ENCODE results near the gene LGR6. TPM values are rescaled to one million over a fixed set of nuclear protein-coding genes. Genes with fewer than 3 reads are reported as not detected.

LGR6 gene
- total and polyA plus RNA-seq, 2 experiments from 2014 or later: 0.66 to 0.89 TPM

GRCh38 chr1:202159534-202160371 is 33.8 kb upstream of the LGR6 start:
- no peaks in the 10 kb centered on the region for H3K9me2 ChIP-seq (ENCODE audit: insufficient read depth)
- Mint-ChIP-seq H3K4me1 (peaks cover 46% of the 10 kb centered on the region), H3K27me3 (ENCODE audit: insufficient read depth, low read depth, poor library complexity) (peaks cover 16% of the 10 kb centered on the region), H3K9me3 (peaks cover 3% of the 10 kb centered on the region; the same call in 1 of the 3 replicates), H3K36me3 (ENCODE audit: low read depth) (no peaks in the 10 kb centered on the region), H3K4me3 (no peak overlapping the region; the same call in 2 of the 3 replicates), H3K27ac (0 out of 2 replicates have a peak overlapping the region, but pooled peaks have one; percentile 36)
- peak overlapping the region; percentile 84 for H2AFZ ChIP-seq
- H3K4me2 ChIP-seq: 0 out of 2 replicates have a peak overlapping the region, but pooled peaks have one; percentile 55
- no peak for ATAC-seq
- H3K4me1 ChIP-seq (ENCODE audit: insufficient read depth): peaks cover 3% of the 10 kb centered on the region; the same call in 1 of the 2 replicates
- no peaks in the 10 kb centered on the region for H3K36me3 ChIP-seq (ENCODE audit: insufficient read depth)
- DNase-seq (ENCODE audit: low spot score): no peak
- no peak overlapping the region for H3K27ac ChIP-seq (ENCODE audit: low read depth)
- no peaks in the 10 kb centered on the region for H3K27me3 ChIP-seq (ENCODE audit: insufficient read depth)
- 0 out of 2 replicates have a peak, but pooled peaks cover 5% of the 10 kb centered on the region for H3F3A ChIP-seq (replicated peaks; ENCODE audit: low read depth)
- no peaks in the 10 kb centered on the region for H3K79me2 ChIP-seq (replicated peaks; ENCODE audit: insufficient read depth)
- H3K4me3 ChIP-seq: no peak overlapping the region
- TF ChIP-seq CTCF (conservative IDR thresholded peaks at IDR 0.05; ENCODE audit: low read depth in 2 of 2) (no peak; a peak in 1 of 4 replicates), EZH2phosphoT487 (IDR thresholded peaks at IDR 0.05; ENCODE audit: unreplicated experiment) (no peak), ZNF331 (CRISPR knock-in tag; IDR thresholded peaks at IDR 0.05; ENCODE audit: low read depth) (no peak), EZH2 (IDR thresholded peaks at IDR 0.05; ENCODE audit: low read depth, unreplicated experiment) (no peak), NANOG (IDR thresholded peaks at IDR 0.05; ENCODE audit: borderline replicate concordance) (no peak), ZNF462 (CRISPR knock-in tag; IDR thresholded peaks at IDR 0.05) (no peak), REST (IDR thresholded peaks at IDR 0.05; ENCODE audit: unreplicated experiment) (no peak), POLR2AphosphoS5 (IDR thresholded peaks at IDR 0.05; ENCODE audit: low read depth) (no peak), JUNB (IDR thresholded peaks at IDR 0.05; ENCODE audit: unreplicated experiment) (no peak), ETS1 (IDR thresholded peaks at IDR 0.05) (no peak), STAT1 (IDR thresholded peaks at IDR 0.05; ENCODE audit: unreplicated experiment) (no peak), ZNF114 (CRISPR knock-in tag; IDR thresholded peaks at IDR 0.05) (no peak)
- H4K20me1 ChIP-seq (replicated peaks; ENCODE audit: insufficient read depth): no peaks in the 10 kb centered on the region

Data from GM23338 (cell line).